ENCODE data around the gene ZNF839.

ZNF839 gene

DNA sequence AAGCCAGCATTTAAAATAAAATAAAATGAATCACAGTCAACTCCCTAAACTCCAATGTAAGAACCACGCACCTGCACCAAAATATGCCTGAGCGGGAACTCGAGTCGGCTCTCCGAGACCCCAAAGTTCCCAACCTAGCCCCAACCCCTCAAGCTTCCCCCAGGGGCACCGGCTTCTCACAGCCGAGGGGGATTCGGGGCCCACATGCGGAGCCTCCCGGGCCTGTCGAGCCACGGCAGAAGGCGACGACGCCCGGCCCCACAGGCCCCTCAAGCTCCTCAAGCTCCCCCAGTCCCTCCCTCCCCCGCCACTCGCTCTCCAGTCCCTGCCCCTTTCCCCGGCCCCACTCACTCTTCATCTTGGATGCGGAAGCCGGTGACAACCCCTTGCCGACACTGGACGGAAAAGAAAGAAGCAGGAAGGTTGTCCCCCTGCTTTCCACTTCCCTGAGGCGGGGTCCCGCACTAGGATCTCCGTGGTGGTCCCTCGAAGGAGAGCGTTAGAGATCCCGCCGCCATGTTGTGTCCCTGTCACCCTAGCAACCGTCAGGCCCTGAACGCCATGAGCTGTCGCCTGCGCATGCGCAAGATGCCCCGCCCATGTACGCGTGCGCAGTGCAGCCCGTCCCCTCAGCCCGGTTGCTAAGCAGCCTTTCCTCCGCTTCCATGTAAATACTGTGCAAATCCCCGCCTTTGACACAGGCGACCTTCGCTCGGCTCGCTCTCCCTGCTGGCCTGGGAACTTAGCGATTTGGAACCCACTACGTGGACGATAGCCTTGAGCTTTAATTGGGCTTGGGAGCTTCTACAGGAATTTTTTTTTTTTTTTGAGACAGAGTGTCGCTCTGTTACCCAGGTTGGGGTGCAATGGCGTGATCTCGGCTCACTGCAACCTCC lies 14.7 kb upstream of the ZNF839 start, which contains the start of gene MOK (continued):
- TF ChIP-seq ATF2 (tag by site-specific recombination; IDR thresholded peaks at IDR 0.05; ENCODE audit: low read depth): no peak
- peak; percentile 78; the same call in 1 of the 2 replicates for TF ChIP-seq YY2 (tag by site-specific recombination; IDR thresholded peaks at IDR 0.05)
- TF ChIP-seq SCRT1 (tag by site-specific recombination; IDR thresholded peaks at IDR 0.05; ENCODE audit: borderline replicate concordance): no peak
- TF ChIP-seq ZNF488 (tag by site-specific recombination; IDR thresholded peaks at IDR 0.05): no peak
- TF ChIP-seq ZNF660 (tag by site-specific recombination; IDR thresholded peaks at IDR 0.05): no peak
- TF ChIP-seq SP2 (tag by site-specific recombination; IDR thresholded peaks at IDR 0.05): peak; percentile 61
- TF ChIP-seq ZNF335 (tag by site-specific recombination; conservative IDR thresholded peaks at IDR 0.05): peak; percentile 90
- TF ChIP-seq, protein P1, sequence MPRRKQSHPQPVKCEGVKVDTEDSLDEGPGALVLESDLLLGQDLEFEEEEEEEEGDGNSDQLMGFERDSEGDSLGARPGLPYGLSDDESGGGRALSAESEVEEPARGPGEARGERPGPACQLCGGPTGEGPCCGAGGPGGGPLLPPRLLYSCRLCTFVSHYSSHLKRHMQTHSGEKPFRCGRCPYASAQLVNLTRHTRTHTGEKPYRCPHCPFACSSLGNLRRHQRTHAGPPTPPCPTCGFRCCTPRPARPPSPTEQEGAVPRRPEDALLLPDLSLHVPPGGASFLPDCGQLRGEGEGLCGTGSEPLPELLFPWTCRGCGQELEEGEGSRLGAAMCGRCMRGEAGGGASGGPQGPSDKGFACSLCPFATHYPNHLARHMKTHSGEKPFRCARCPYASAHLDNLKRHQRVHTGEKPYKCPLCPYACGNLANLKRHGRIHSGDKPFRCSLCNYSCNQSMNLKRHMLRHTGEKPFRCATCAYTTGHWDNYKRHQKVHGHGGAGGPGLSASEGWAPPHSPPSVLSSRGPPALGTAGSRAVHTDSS (tag by site-specific recombination; IDR thresholded peaks at IDR 0.05): no peak
- TF ChIP-seq ZBTB17 (tag by site-specific recombination; IDR thresholded peaks at IDR 0.05): peak; percentile 87
- TF ChIP-seq KLF9 (tag by site-specific recombination; IDR thresholded peaks at IDR 0.05; ENCODE audit: low read depth): peak; percentile 88
- TF ChIP-seq KLF16 (tag by site-specific recombination; IDR thresholded peaks at IDR 0.05): 0 out of 2 replicates have a peak, but pooled peaks have one; percentile 59
- peak; percentile 84 for TF ChIP-seq YY1 (tag by site-specific recombination; IDR thresholded peaks at IDR 0.05)
- TF ChIP-seq ZNF132 (tag by site-specific recombination; IDR thresholded peaks at IDR 0.05; ENCODE audit: borderline replicate concordance): no peak
- no peak for TF ChIP-seq ZNF280D (tag by site-specific recombination; IDR thresholded peaks at IDR 0.05)
- no peak for TF ChIP-seq SALL2 (tag by site-specific recombination; IDR thresholded peaks at IDR 0.05; ENCODE audit: borderline replicate concordance)
- TF ChIP-seq ZFP69B (tag by site-specific recombination; IDR thresholded peaks at IDR 0.05): peak; percentile 85
- TF ChIP-seq ZFHX2 (tag by site-specific recombination; conservative IDR thresholded peaks at IDR 0.05): peak; percentile 27; the same call in 1 of the 2 replicates
- no peak for TF ChIP-seq BCL6B (tag by site-specific recombination; IDR thresholded peaks at IDR 0.05)
- TF ChIP-seq ZNF645 (tag by site-specific recombination; IDR thresholded peaks at IDR 0.05): no peak
- TF ChIP-seq GLIS1 (tag by site-specific recombination; IDR thresholded peaks at IDR 0.05): peak; percentile 58
- peak; percentile 70 for TF ChIP-seq ZNF2 (tag by site-specific recombination; IDR thresholded peaks at IDR 0.05)
- peak; percentile 43; the same call in 1 of the 2 replicates for TF ChIP-seq PRDM1 (tag by site-specific recombination; IDR thresholded peaks at IDR 0.05)
- peak; percentile 66; the same call in 1 of the 2 replicates for TF ChIP-seq ZBTB10 (tag by site-specific recombination; IDR thresholded peaks at IDR 0.05)
- TF ChIP-seq ZBTB20 (tag by site-specific recombination; IDR thresholded peaks at IDR 0.05): peak; percentile 72; the same call in 1 of the 2 replicates
- no peak for TF ChIP-seq ZNF514 (tag by site-specific recombination; IDR thresholded peaks at IDR 0.05)
- TF ChIP-seq ZNF777 (tag by site-specific recombination; IDR thresholded peaks at IDR 0.05; ENCODE audit: borderline replicate concordance): peak; percentile 57; the same call in 1 of the 2 replicates
- peak; percentile 34; the same call in 1 of the 2 replicates for TF ChIP-seq IKZF3 (tag by site-specific recombination; IDR thresholded peaks at IDR 0.05)
